Mesothelial cell of epicardium (in vitro differentiated cells): ENCODE results near the gene SH2D3C. TPM values are rescaled to one million over a fixed set of nuclear protein-coding genes. Genes with fewer than 3 reads are reported as not detected.

Source experiments
- DNase-seq, 2 experiments: peaks; one replicate each; pipeline ENCODE4 v3.0.0; 2021; ENCODE audit warnings: low spot score in 2 of 2; ENCODE audit not compliant: unreplicated experiment in 2 of 2
- H3K27ac Mint-ChIP-seq: 2 replicates; pipeline ENCODE4 v1.8.0; 2021; ENCODE audit warnings: mixed read lengths
- H3K27me3 Mint-ChIP-seq: 2 replicates; pipeline ENCODE4 v1.8.0; 2021; ENCODE audit warnings: low read depth, mixed read lengths
- H3K36me3 Mint-ChIP-seq: 2 replicates; pipeline ENCODE4 v1.8.0; 2021; ENCODE audit warnings: mixed read lengths
- H3K4me1 Mint-ChIP-seq: 2 replicates; pipeline ENCODE4 v1.8.0; 2021; ENCODE audit warnings: mixed read lengths
- H3K4me3 Mint-ChIP-seq: 2 replicates; pipeline ENCODE4 v1.8.0; 2021; ENCODE audit warnings: mild to moderate bottlenecking, moderate library complexity, mixed read lengths
- H3K9me3 Mint-ChIP-seq: 2 replicates; pipeline ENCODE4 v1.8.0; 2021; ENCODE audit warnings: mixed read lengths
- total RNA-seq: library from RNA; stranded (reverse); gene quantifications from 3 replicates; pipeline ENCODE4 v1.2.1, GENCODE V29; 2021
- TF ChIP-seq, protein P1 (sequence below): fragments of 200-600 bp; sonication (generic); IDR thresholded peaks from one replicate; pipeline ENCODE4 v1.5.0; 2021; ENCODE audit warnings: antibody characterized with exemption; ENCODE audit not compliant: unreplicated experiment

SH2D3C gene
- total RNA-seq, 1 donor from 2014 or later = 3.4 TPM

DNA sequence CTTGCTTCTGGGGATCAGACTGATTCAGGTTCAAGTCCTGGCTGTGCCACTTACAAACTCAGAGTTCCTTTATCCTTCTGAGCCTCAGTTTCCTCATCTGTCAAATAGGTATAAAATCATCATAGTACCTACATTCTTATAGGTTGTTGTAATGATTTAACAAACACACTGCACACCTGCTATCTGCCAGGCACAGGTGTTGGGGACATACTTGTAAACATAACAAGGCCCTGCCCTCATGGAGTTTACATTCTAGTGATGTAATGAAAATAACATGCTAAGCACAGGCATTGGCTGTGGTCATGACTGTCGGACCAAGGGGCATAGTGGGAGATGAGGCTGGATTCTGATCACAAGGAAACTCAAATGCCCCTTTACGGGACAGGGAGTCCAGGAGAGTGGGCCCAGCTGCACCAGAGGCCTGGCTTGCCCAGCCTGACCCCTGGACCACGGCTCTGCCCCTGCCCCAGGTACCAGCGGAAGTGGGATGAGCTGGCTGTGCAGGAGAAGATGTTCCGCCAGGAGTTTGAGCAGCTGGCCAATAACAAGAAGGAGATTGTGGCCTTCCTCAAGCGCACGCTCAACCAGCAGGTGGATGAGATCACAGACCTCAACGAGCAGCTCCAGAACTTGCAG is 69.4 kb downstream of the SH2D3C start:
- Mint-ChIP-seq H3K4me1 (peaks cover 5% of the 10 kb centered on the region), H3K27ac (no peak overlapping the region), H3K36me3 (no peaks in the 10 kb centered on the region), H3K9me3 (peaks cover 3% of the 10 kb centered on the region), H3K4me3 (no peak overlapping the region), H3K27me3 (no peaks in the 10 kb centered on the region)
- TF ChIP-seq, protein P1, sequence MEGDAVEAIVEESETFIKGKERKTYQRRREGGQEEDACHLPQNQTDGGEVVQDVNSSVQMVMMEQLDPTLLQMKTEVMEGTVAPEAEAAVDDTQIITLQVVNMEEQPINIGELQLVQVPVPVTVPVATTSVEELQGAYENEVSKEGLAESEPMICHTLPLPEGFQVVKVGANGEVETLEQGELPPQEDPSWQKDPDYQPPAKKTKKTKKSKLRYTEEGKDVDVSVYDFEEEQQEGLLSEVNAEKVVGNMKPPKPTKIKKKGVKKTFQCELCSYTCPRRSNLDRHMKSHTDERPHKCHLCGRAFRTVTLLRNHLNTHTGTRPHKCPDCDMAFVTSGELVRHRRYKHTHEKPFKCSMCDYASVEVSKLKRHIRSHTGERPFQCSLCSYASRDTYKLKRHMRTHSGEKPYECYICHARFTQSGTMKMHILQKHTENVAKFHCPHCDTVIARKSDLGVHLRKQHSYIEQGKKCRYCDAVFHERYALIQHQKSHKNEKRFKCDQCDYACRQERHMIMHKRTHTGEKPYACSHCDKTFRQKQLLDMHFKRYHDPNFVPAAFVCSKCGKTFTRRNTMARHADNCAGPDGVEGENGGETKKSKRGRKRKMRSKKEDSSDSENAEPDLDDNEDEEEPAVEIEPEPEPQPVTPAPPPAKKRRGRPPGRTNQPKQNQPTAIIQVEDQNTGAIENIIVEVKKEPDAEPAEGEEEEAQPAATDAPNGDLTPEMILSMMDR = no peak
- DNase-seq = no peak

DNA sequence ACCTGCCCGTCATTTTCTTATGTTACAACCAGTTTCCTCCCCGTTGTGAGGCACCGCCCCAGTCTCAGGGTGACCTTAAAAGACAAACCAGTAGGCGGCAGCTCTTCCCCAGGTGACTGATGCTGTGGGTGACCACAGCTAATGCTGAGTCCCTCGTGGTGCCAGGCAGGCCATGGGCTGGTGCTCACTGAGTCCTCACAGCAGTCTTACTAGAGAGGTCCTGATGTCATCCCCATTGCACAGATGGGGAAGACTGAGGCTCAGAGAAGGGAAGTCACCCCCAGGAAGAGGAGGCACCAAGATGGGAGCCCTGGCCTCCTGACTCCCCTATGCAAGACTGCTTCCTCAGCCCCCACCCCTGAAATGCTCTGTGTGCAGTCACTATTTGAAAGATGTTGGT is 70.7 kb downstream of the SH2D3C start:
- Mint-ChIP-seq H3K27me3 (no peaks in the 10 kb centered on the region), H3K4me3 (no peak overlapping the region), H3K4me1 (peaks cover 5% of the 10 kb centered on the region), H3K9me3 (peaks cover 3% of the 10 kb centered on the region), H3K27ac (no peak overlapping the region), H3K36me3 (no peaks in the 10 kb centered on the region)
- TF ChIP-seq, protein P1 = no peak
- no peak for DNase-seq

DNA sequence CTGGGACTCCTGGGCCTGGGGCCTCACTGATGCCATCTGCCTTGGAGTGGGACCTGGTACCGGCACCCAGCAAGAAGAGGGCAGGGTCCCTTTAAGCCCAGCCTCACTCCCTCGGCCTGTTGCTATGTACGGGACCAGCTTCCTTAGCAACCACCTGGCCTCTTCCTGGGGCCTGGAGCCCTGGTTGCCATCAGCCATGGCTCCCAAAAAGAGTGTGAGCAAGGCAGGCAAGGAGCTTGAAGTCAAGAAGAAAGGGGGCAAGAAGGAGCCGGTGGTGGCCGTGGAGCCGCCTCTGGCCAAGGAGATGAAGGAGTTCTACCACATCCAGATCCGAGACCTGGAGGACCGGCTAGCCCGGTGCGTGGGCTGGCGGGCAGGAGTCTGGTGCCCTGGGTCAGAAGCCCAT is 71.6 kb downstream of the SH2D3C start, which contains the start of gene CFAP157:
CFAP157 (plus strand) TSS at position 153 of the 406 bp plus-strand sequence; CDS start at position 197, 44 bp downstream.
- no peaks in the 10 kb centered on the region for H3K27me3 Mint-ChIP-seq
- H3K4me3 Mint-ChIP-seq = no peak within 1 kb of the TSS
- H3K4me1 Mint-ChIP-seq = peaks cover 5% of the 10 kb centered on the region

DNA sequence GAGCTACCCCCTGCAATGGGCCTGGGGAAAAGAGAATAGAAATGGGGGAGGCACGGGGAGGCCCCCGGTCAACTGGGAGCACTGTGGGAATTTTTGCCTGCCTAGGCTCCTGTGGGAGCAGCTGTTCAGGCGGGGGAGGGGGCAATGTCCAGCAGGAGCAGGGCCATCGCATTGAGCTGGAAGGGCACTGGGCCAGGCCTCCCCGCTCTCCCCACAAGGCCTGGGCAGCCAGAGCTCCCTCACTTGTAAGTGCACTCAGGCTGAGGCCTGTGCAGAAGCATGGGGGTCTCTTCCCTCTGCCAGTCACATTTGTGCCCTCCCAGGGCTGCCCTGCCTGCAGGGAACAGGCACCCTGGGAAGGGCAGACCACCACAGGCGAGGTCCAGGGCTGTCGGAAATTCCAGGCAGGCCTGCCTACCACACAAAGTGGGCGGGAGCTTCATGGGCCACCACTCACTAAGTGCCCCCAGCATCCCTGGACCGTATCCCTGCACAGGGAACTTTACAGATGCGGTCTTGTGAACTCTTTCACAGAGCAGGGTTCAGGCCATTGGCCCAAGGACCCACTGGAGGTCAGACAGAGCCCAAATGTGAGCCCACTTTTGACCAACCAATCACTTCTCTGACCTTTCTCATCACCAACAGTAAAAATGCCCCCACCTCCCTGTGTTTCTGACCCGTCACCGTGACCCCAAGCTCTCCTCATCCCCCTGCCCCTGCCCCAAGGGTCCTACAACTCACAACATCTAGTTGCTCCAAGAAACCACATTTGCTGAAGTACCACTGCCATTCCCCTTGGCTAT is 72.7 kb downstream of the SH2D3C start:
- DNase-seq = no peak
- H3K9me3 Mint-ChIP-seq = peaks cover 3% of the 10 kb centered on the region
- no peaks in the 10 kb centered on the region for H3K36me3 Mint-ChIP-seq
- TF ChIP-seq, protein P1 = no peak
- H3K27ac Mint-ChIP-seq = no peak overlapping the region
- no peak overlapping the region for H3K4me3 Mint-ChIP-seq
- no peaks in the 10 kb centered on the region for H3K27me3 Mint-ChIP-seq
- peaks cover 2% of the 10 kb centered on the region for H3K4me1 Mint-ChIP-seq

More for the DNA sequence above, 71.6 kb downstream of the SH2D3C start, which contains the start of gene CFAP157:
- Mint-ChIP-seq H3K27ac (no peak within 1 kb of the TSS), H3K36me3 (no peaks in the 10 kb centered on the region), H3K9me3 (peaks cover 3% of the 10 kb centered on the region)
- DNase-seq = no peak
- TF ChIP-seq, protein P1 = no peak

DNA sequence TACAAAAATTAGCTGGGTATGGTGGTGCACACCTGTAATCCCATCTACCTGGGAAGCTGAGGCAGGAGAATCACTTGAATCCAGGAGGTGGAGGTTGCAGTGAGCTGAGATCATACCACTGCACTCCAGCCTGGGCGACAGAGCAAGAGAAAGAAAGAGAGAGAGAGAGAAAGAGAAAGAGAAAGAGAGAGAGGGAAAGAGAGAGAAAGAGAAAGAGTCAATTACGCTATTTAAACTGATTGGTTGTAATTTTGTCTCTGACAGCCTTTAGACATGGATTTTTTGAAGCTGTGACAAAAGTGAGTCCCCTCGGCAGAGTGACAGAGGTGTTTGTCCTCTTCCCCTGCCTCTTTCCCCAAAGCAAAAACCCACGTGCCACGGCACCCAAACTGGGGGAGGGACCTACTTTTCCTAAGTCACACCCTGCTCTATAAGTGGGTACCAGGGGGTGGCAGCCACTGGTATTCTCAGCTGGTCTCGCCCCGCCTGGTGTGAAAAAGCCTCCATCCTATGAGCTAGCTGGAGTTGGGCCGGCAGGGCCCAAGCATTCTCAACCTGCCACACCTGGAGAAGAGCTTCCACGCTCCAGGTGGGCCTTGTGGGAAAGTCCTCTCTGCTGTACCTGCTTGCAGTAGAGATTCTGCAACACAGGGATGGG is 75.0 kb downstream of the SH2D3C start:
- peaks cover under 1% of the 10 kb centered on the region for H3K9me3 Mint-ChIP-seq
- TF ChIP-seq, protein P1 = no peak
- H3K4me1 Mint-ChIP-seq = peaks cover 14% of the 10 kb centered on the region
- H3K4me3 Mint-ChIP-seq = no peak overlapping the region
- H3K36me3 Mint-ChIP-seq = no peaks in the 10 kb centered on the region
- H3K27ac Mint-ChIP-seq = no peak overlapping the region
- H3K27me3 Mint-ChIP-seq = no peaks in the 10 kb centered on the region
- no peak for DNase-seq
